ENCODE results near the gene ABCC8. TPM values are rescaled to one million over a fixed set of nuclear protein-coding genes. Genes with fewer than 3 reads are reported as not detected.

Gene ABCC8
- total and polyA plus RNA-seq, 4 donors, result 5.5 to 33.2 (median 18.3) TPM

DNA sequence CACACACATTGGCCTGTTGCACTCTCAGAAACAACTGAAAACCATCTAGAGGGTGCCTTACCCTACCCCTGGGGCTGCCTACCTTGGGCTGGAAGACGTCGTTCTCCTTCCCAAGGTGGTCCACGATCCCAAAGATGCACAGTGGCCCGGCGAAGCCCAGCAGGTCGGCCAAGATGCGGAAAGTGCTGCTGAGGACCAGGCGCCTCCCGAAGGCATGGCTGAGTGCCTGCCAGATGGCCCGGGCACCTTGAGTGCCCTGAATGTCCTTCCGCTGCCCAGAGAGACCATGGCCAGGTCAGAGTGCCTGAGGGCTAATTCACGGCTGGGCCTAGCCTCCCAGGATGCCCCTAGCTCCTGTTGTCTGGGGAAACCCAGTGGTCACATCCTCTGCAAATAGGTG is 16.2 kb downstream of the ABCC8 start:
- Histone ChIP-seq H3K36me3 (ENCODE audit: control insufficient read depth, insufficient read depth, low read length) (peaks cover 23% of the 10 kb centered on the region), H3K4me3 (ENCODE audit: low read depth, low read length) (no peak overlapping the region), H3K9me3 (ENCODE audit: control insufficient read depth, insufficient read depth, low read length) (no peaks in the 10 kb centered on the region), H3K27me3 (ENCODE audit: control insufficient read depth, insufficient read depth, low read length) (no peaks in the 10 kb centered on the region), H3K4me1 (ENCODE audit: control insufficient read depth, insufficient read depth, low read length) (no peaks in the 10 kb centered on the region), H3K27ac (ENCODE audit: low read depth, low read length) (no peak overlapping the region)
- no peak for DNase-seq (ENCODE audit: low read depth in 4 of 6, low spot score in 6 of 6)
- 94% methylated on average over 12 of the region's 12 CpGs for WGBS (ENCODE audit: insufficient coverage)

DNA sequence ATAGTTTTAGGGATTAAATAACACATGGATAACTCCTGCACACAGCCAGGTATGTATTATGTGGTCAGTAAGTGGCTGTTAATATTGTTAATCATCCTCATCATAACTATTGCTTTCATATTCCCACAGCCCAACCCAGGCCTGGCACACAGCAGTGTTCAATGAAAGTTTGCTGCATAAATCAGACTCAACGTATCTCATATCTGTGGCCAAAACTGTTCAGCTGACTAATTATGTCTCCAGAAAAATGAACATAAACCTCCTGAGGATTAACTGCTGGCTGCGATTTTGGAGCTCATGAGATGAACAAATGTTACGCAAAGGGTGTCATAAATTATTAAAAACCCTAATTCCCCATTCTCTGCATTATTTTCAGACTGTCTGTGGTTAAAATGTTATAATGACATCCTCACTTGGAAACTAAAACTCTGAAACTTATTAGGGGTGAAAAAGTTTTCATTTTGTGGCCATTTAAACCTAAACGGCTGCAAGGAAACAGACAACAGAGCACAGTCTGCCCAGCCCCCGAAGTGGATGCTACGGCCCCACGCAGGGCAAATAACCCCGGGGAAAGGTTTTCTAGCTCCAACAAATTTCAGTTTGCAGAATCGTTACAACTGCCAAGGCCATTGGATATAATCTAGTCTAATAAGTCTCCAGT is 17.3 kb downstream of the ABCC8 start:
- H3K27me3 ChIP-seq (ENCODE audit: control insufficient read depth, insufficient read depth, low read length), result no peaks in the 10 kb centered on the region
- DNase-seq (ENCODE audit: low read depth in 4 of 6, low spot score in 6 of 6), result no peak
- WGBS (ENCODE audit: insufficient coverage), result 76% methylated on average over 5 of the region's 9 CpGs
- no peak overlapping the region for H3K4me3 ChIP-seq (ENCODE audit: low read depth, low read length)
- H3K36me3 ChIP-seq (ENCODE audit: control insufficient read depth, insufficient read depth, low read length), result peaks cover 19% of the 10 kb centered on the region
- H3K27ac ChIP-seq (ENCODE audit: low read depth, low read length), result no peak overlapping the region
- no peaks in the 10 kb centered on the region for H3K4me1 ChIP-seq (ENCODE audit: control insufficient read depth, insufficient read depth, low read length)
- no peaks in the 10 kb centered on the region for H3K9me3 ChIP-seq (ENCODE audit: control insufficient read depth, insufficient read depth, low read length)

DNA sequence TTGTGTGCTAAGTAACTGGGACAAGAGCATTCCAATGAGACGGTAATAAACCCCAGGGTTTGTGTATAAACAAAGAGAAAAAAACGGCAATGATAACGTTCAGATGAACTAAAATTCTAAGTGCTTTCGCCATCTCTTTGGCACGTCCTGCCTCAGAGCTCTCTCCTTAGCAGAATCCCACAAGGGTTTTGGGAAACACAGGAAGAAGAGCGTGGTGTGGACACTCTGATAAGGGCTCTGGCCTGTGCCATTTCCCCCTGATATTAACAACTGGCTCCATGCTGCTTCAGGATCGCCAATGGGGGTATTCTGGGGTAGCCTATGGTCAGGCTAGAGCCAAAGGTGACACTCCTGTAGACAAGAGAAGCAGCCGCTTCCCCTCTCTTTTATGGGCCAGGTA is 18.4 kb downstream of the ABCC8 start:
- no peaks in the 10 kb centered on the region for H3K27me3 ChIP-seq (ENCODE audit: control insufficient read depth, insufficient read depth, low read length)
- H3K36me3 ChIP-seq (ENCODE audit: control insufficient read depth, insufficient read depth, low read length), result peaks cover 17% of the 10 kb centered on the region
- no peaks in the 10 kb centered on the region for H3K4me1 ChIP-seq (ENCODE audit: control insufficient read depth, insufficient read depth, low read length)
- no peak for DNase-seq (ENCODE audit: low read depth in 4 of 6, low spot score in 6 of 6)
- WGBS (ENCODE audit: insufficient coverage), result 52% methylated on average over 2 of the region's 8 CpGs
- no peaks in the 10 kb centered on the region for H3K9me3 ChIP-seq (ENCODE audit: control insufficient read depth, insufficient read depth, low read length)
- H3K27ac ChIP-seq (ENCODE audit: low read depth, low read length), result no peak overlapping the region
- H3K4me3 ChIP-seq (ENCODE audit: low read depth, low read length), result no peak overlapping the region

DNA sequence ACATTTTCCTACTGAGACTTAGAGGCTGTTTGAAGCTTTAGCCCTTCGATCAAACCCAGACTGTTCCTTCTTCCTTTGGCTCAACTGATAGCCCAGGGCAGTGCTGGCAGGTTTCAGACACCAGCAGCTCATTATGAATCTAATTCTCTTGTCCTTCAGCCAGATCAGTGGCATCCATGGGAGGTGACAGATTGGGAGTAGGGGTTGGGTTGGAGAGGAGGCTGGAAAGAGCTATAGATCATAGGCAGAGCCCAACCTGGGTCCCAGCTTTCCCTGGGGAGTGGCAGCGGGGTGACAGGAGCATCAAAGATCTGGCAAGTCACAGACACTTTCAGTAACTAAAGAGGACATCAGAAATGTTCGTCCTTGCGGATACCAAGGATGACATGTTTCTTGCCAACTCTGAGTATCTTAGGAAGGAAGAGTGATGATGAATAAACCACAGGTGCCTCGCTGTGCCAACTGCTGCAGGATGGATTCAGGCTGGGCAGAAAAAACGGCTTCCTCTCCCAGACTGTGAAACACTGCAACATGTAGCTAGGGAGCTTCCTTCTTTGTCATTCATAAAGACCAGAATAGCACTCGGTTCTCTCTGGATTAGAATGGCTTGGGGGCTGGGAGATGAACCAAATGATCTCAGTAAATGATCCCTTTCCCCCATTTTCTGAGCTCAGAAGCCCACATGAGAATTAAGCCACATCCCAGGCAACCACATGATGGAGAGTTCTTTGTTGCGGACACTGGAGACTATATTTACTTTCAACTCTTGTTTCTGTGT is 19.1 kb downstream of the ABCC8 start:
- no peaks in the 10 kb centered on the region for H3K27me3 ChIP-seq (ENCODE audit: control insufficient read depth, insufficient read depth, low read length)
- no peaks in the 10 kb centered on the region for H3K4me1 ChIP-seq (ENCODE audit: control insufficient read depth, insufficient read depth, low read length)
- peaks cover 15% of the 10 kb centered on the region for H3K36me3 ChIP-seq (ENCODE audit: control insufficient read depth, insufficient read depth, low read length)
- H3K9me3 ChIP-seq (ENCODE audit: control insufficient read depth, insufficient read depth, low read length), result no peaks in the 10 kb centered on the region
- H3K4me3 ChIP-seq (ENCODE audit: low read depth, low read length), result no peak overlapping the region
- no peak overlapping the region for H3K27ac ChIP-seq (ENCODE audit: low read depth, low read length)
- WGBS (ENCODE audit: insufficient coverage), result 87% methylated on average over 5 of the region's 8 CpGs
- DNase-seq (ENCODE audit: low read depth in 4 of 6, low spot score in 6 of 6), result peak in 2 of 6 donors; percentile 44 to 83

DNA sequence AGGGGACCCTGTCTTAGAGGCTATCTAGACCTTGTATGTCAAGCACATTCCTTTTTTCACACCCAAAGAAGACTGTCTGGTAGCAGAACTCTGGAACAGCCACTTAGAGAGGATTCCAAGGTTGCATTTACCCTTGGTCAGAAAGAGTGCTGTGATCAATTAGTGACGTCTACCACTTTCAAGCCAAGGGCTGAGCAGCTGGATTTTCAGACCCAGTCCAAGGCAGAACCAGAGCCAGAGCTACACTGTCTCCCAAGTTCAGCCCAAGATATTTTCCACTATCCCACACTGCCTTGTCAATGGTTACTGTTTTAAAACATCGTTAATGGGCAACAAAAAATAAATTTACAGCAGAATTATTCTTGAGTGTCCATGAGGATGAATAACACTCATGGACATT is 24.0 kb downstream of the ABCC8 start:
- no peak for DNase-seq (ENCODE audit: low read depth in 4 of 6, low spot score in 6 of 6)
- Histone ChIP-seq H3K9me3 (ENCODE audit: control insufficient read depth, insufficient read depth, low read length) (no peaks in the 10 kb centered on the region), H3K36me3 (ENCODE audit: control insufficient read depth, insufficient read depth, low read length) (peaks cover 3% of the 10 kb centered on the region), H3K27ac (ENCODE audit: low read depth, low read length) (no peak overlapping the region), H3K4me3 (ENCODE audit: low read depth, low read length) (no peak overlapping the region), H3K27me3 (ENCODE audit: control insufficient read depth, insufficient read depth, low read length) (no peaks in the 10 kb centered on the region), H3K4me1 (ENCODE audit: control insufficient read depth, insufficient read depth, low read length) (no peaks in the 10 kb centered on the region)
- 88% methylated on average over 1 of the region's 2 CpGs for WGBS (ENCODE audit: insufficient coverage)

DNA sequence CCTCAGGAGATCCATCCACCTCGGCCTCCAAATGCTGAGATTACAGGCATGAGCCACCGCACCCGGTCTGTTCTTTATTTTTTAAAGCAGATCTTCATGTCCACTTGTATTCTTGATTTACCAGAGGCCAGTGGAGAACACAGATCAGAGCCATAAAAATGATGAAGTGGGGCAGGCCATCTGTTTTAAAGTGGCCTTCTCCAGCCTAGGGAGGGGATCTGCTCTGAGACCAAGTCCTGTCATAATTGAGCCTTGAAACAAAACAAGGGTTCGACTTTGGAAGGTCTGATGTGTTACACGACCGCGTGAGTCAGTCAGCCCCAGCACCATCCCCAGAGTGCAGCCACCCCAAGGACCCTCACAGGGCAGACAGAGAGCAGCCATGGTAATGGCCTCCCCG is 27.5 kb downstream of the ABCC8 start:
- Histone ChIP-seq H3K36me3 (ENCODE audit: control insufficient read depth, insufficient read depth, low read length) (peaks cover 3% of the 10 kb centered on the region), H3K9me3 (ENCODE audit: control insufficient read depth, insufficient read depth, low read length) (no peaks in the 10 kb centered on the region), H3K27ac (ENCODE audit: low read depth, low read length) (no peak overlapping the region), H3K4me3 (ENCODE audit: low read depth, low read length) (no peak overlapping the region), H3K27me3 (ENCODE audit: control insufficient read depth, insufficient read depth, low read length) (no peaks in the 10 kb centered on the region), H3K4me1 (ENCODE audit: control insufficient read depth, insufficient read depth, low read length) (no peaks in the 10 kb centered on the region)
- 80% methylated on average over 8 of the region's 8 CpGs for WGBS (ENCODE audit: insufficient coverage)
- no peak for DNase-seq (ENCODE audit: low read depth in 4 of 6, low spot score in 6 of 6)

DNA sequence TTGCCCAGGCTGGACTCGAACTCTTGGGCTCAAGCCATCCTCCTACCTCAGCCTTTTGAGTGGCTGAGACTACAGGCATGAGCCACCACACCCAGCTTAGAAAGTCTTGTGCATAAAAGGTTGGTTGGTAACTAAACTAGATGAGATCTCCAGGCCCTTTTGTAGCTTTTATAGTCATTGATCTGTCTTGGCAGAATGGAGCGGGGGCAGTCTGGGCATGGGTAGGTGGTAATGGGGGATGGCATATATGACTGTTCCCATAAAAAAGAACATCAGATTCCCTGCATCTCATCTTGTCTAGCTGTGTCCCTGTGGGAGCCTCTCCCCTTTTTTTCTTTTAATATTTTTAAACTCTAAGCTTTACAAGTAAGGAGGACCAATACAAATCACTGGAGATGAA is 30.2 kb downstream of the ABCC8 start:
- no CpG with 5 or more reads among the region's 2 CpGs for WGBS (ENCODE audit: insufficient coverage)
- no peaks in the 10 kb centered on the region for H3K27me3 ChIP-seq (ENCODE audit: control insufficient read depth, insufficient read depth, low read length)
- H3K36me3 ChIP-seq (ENCODE audit: control insufficient read depth, insufficient read depth, low read length), result peaks cover 8% of the 10 kb centered on the region
- H3K4me1 ChIP-seq (ENCODE audit: control insufficient read depth, insufficient read depth, low read length), result no peaks in the 10 kb centered on the region
- H3K4me3 ChIP-seq (ENCODE audit: low read depth, low read length), result no peak overlapping the region
- H3K9me3 ChIP-seq (ENCODE audit: control insufficient read depth, insufficient read depth, low read length), result no peaks in the 10 kb centered on the region
- H3K27ac ChIP-seq (ENCODE audit: low read depth, low read length), result no peak overlapping the region
- no peak for DNase-seq (ENCODE audit: low read depth in 4 of 6, low spot score in 6 of 6)

DNA sequence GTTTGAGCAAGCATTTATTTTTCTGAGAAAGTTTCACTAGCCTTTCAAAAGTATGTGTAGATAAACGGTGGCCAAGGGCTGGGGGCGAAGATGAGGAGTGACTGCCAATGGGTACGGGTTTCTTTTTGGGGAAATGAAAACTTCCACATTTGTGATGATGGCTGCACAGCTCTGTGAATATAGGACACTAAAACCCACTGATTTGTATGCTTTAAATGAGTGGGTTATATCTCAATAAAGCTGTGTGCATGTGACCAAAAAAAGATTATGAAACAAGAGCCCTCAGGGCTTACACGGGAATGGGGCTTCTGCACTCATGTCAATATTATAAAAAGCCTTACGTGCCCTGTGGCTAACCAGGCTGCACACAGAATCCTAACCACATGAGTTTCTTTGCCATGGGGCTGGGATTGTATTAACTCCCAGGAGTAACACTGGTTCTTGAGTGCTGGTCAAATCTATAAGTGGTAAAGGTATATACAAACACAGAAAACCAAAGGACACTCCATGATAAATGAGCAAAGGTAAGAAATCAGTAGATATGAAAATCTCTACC is 31.3 kb downstream of the ABCC8 start:
- no peak overlapping the region for H3K27ac ChIP-seq (ENCODE audit: low read depth, low read length)
- H3K27me3 ChIP-seq (ENCODE audit: control insufficient read depth, insufficient read depth, low read length), result no peaks in the 10 kb centered on the region
- DNase-seq (ENCODE audit: low read depth in 4 of 6, low spot score in 6 of 6), result no peak
- no peak overlapping the region for H3K4me3 ChIP-seq (ENCODE audit: low read depth, low read length)
- H3K9me3 ChIP-seq (ENCODE audit: control insufficient read depth, insufficient read depth, low read length), result no peaks in the 10 kb centered on the region
- H3K4me1 ChIP-seq (ENCODE audit: control insufficient read depth, insufficient read depth, low read length), result no peaks in the 10 kb centered on the region
- WGBS (ENCODE audit: insufficient coverage), result 93% methylated on average over 3 of the region's 5 CpGs
- peaks cover 8% of the 10 kb centered on the region for H3K36me3 ChIP-seq (ENCODE audit: control insufficient read depth, insufficient read depth, low read length)

DNA sequence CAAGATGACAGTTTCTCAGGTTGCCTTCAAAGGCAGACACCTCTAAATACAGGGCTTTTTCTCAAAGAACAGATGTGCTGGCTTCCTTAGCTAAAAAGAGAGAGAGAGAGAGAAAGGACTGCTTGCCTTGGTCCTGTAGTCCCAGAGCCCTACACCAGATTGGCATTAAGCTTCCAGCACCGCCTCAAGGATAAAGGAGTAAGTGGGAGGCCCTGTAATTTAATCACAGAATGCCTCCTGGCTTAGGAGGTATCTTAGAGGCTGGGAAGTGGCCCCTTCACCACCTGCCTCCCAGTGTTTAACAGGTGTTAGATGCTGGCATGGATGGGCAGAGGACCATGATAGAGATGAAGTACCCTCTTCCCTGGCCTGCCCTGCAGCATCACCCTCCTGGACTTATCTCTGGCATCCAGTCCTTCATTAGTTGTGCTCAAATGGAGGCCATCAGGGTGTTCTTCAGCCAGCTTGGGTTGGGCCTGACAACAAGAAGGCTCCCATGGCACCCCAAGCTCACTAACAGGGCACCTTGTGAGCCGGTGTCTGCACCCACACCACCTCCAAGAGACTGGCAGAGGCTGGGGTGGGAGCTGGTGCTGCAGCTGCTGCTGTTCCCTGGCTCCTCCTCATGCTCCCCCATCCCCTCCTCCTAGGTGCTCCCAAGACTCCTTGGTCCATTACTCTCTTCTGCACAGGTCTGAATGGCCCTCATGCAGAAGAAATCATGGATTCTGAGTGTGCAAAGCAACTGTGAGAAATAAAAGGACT is 32.5 kb downstream of the ABCC8 start:
- Histone ChIP-seq H3K36me3 (ENCODE audit: control insufficient read depth, insufficient read depth, low read length) (peaks cover 8% of the 10 kb centered on the region), H3K27ac (ENCODE audit: low read depth, low read length) (no peak overlapping the region), H3K4me1 (ENCODE audit: control insufficient read depth, insufficient read depth, low read length) (no peaks in the 10 kb centered on the region), H3K27me3 (ENCODE audit: control insufficient read depth, insufficient read depth, low read length) (no peaks in the 10 kb centered on the region), H3K4me3 (ENCODE audit: low read depth, low read length) (no peak overlapping the region), H3K9me3 (ENCODE audit: control insufficient read depth, insufficient read depth, low read length) (no peaks in the 10 kb centered on the region)
- WGBS (ENCODE audit: insufficient coverage), result 100% methylated on average over 1 of the region's 2 CpGs
- no peak for DNase-seq (ENCODE audit: low read depth in 4 of 6, low spot score in 6 of 6)

All from spinal cord (tissue), 10 donors.